HepG2 (cell line): Measurements from ENCODE around the gene BMPR2. TPM values are rescaled to one million over a fixed set of nuclear protein-coding genes. Genes with fewer than 3 reads are reported as not detected.

Source experiments
- ATAC-seq: fragments of 200-7000 bp; cut with Tn5 transposase; 3 replicates; pipeline ENCODE4 v1.9.1; 2020; ENCODE audit warnings: mild to moderate bottlenecking, moderate library complexity
- BruUV-seq: library from RNA; stranded (reverse); fragments of 400-500 nt; replicated peaks from 2 replicates; lab custom pipeline; 2021; lab: Mats Ljungman, UMichigan
- CTCF ChIA-PET: fragments of 300-600 bp; formaldehyde crosslinking; extraction: SDS; loops from one replicate; lab custom pipeline; 2021; ENCODE audit warnings: low total read pairs, inconsistent platforms, low intra/inter-chr PET ratio; lab: Yijun Ruan, JAX
- POLR2A ChIA-PET: fragments of 350-600 bp; sonication (Branson Sonifier 250); formaldehyde crosslinking; loops from one replicate; lab custom pipeline; 2020; ENCODE audit warnings: antibody characterized with exemption, inconsistent platforms; lab: Yijun Ruan, JAX
- DNase-seq: peaks from one replicate; pipeline ENCODE4 v3.0.0-alpha.2; 2015; ENCODE audit warnings: low spot score
- FAIRE-seq: peaks from 3 replicates; lab custom pipeline; 2011; peaks lifted over from hg19 to GRCh38; lab: Jason Lieb, UNC
- H2AFZ ChIP-seq: one replicate; pipeline ENCODE4 v1.6.1; 2011; ENCODE audit warnings: low read length, inconsistent platforms
- H3K27ac ChIP-seq: fragments of 300-600 bp; 3 replicates; pipeline ENCODE4 v1.8.0; 2011; ENCODE audit warnings: mixed run types, mild to moderate bottlenecking, mixed read lengths, low read length, inconsistent platforms; ENCODE audit not compliant: insufficient read depth; ENCODE audit errors: extremely low read length
- H3K27me3 ChIP-seq, 2 experiments: fragments of 200-600 bp in 1 of 2; 2 replicates in 1 of 2; 3 replicates in 1 of 2; pipeline versions ENCODE4 v1.6.0 to v1.8.0; 2011; ENCODE audit warnings: low read length in 2 of 2, mild to moderate bottlenecking in 2 of 2, moderate library complexity in 2 of 2, inconsistent platforms in 1 of 2; ENCODE audit not compliant: insufficient read depth in 2 of 2, control insufficient read depth in 1 of 2
- H3K36me3 ChIP-seq, 2 experiments: fragments of 200-600 bp in 1 of 2; replicated peaks in 1 of 2; 2 replicates in 1 of 2; 3 replicates in 1 of 2; pipeline versions ENCODE4 v1.5.1 to v1.8.0; 2011; ENCODE audit warnings: low read length in 2 of 2, inconsistent platforms in 1 of 2; ENCODE audit not compliant: insufficient read depth in 2 of 2, control insufficient read depth in 1 of 2
- H3K4me1 ChIP-seq: 2 replicates; pipeline ENCODE4 v1.5.1; 2012; ENCODE audit warnings: low read length, inconsistent platforms; ENCODE audit not compliant: insufficient read depth
- H3K4me2 ChIP-seq: 2 replicates; pipeline ENCODE4 v1.6.0; 2011; ENCODE audit warnings: low read depth, low read length, inconsistent platforms
- H3K4me3 ChIP-seq, 3 experiments: fragments of 200-600 bp in 1 of 3; sonication (generic), shearing (Covaris generic) in 1 of 3; replicated peaks in 1 of 3; 2 replicates each; pipeline ENCODE4 v1.5.1; 2011 to 2016; ENCODE audit warnings: low read length in 3 of 3, inconsistent platforms in 2 of 3, low read depth in 2 of 3, mild to moderate bottlenecking in 2 of 3, control low read depth in 1 of 3, mixed read lengths in 1 of 3; ENCODE audit not compliant: insufficient read depth in 1 of 3
- H3K79me2 ChIP-seq: one replicate; pipeline ENCODE4 v1.6.1; 2011; ENCODE audit warnings: low read length, inconsistent platforms; ENCODE audit not compliant: insufficient read depth
- H3K9ac ChIP-seq: 2 replicates; pipeline ENCODE4 v1.6.0; 2011; ENCODE audit warnings: mild to moderate bottlenecking, low read depth, low read length, inconsistent platforms; ENCODE audit not compliant: insufficient read depth
- H3K9me3 ChIP-seq: 2 replicates; pipeline ENCODE4 v1.5.1; 2012; ENCODE audit warnings: mild to moderate bottlenecking, low read length
- H4K20me1 ChIP-seq: 2 replicates; pipeline ENCODE4 v1.6.0; 2011; ENCODE audit warnings: inconsistent platforms, mild to moderate bottlenecking, low read length, moderate library complexity; ENCODE audit not compliant: insufficient read depth
- AGO1 ChIP-seq: fragments of 200-400 bp; formaldehyde crosslinking; IDR thresholded peaks from 2 replicates; pipeline ENCODE4 v1.6.1; 2017; ENCODE audit warnings: mild to moderate bottlenecking, low read depth, low read length, moderate library complexity; ENCODE audit not compliant: poor library complexity, severe bottlenecking
- CHCHD3 ChIP-seq: sonication (generic); formaldehyde crosslinking; IDR thresholded peaks from 2 replicates; pipeline ENCODE4 v1.8.0; 2022; ENCODE audit warnings: mild to moderate bottlenecking, missing genetic modification reagents, moderate library complexity
- HNRNPL ChIP-seq: fragments of 200-400 bp; formaldehyde crosslinking; IDR thresholded peaks from 2 replicates; pipeline ENCODE4 v1.6.1; 2017; ENCODE audit warnings: mild to moderate bottlenecking, low read depth, low read length
- KLF11 ChIP-seq: IDR thresholded peaks from 2 replicates; pipeline ENCODE4 v1.6.1; 2016; ENCODE audit warnings: missing compliant biosample characterization
- MAFG ChIP-seq: sonication (generic); formaldehyde crosslinking; IDR thresholded peaks from 2 replicates; pipeline ENCODE4 v1.5.1; 2020; ENCODE audit warnings: mild to moderate bottlenecking, missing genetic modification reagents
- MTA3 ChIP-seq: sonication (generic); formaldehyde crosslinking; IDR thresholded peaks from 2 replicates; pipeline ENCODE4 v1.4.0; 2020; ENCODE audit warnings: missing genetic modification reagents
- NCOA5 ChIP-seq: sonication (generic); formaldehyde crosslinking; IDR thresholded peaks from 2 replicates; pipeline ENCODE4 v1.4.0; 2020; ENCODE audit warnings: missing genetic modification reagents
- NFYB ChIP-seq: sonication (generic); formaldehyde crosslinking; IDR thresholded peaks from 2 replicates; pipeline ENCODE4 v1.4.0; 2020; ENCODE audit warnings: missing genetic modification reagents
- PHF5A ChIP-seq: IDR thresholded peaks from one replicate; pipeline ENCODE4 v1.6.1; 2018; ENCODE audit warnings: low read depth, missing genetic modification reagents; ENCODE audit not compliant: unreplicated experiment
- SMAD1 ChIP-seq: sonication (generic); formaldehyde crosslinking; IDR thresholded peaks from 2 replicates; pipeline ENCODE4 v1.4.0; 2020; ENCODE audit warnings: missing genetic modification reagents, low read depth, mild to moderate bottlenecking, borderline replicate concordance
- SOX5 ChIP-seq: IDR thresholded peaks from 2 replicates; pipeline ENCODE4 v1.6.1; 2016; ENCODE audit warnings: borderline replicate concordance
- ZNF350 ChIP-seq: sonication (generic); formaldehyde crosslinking; IDR thresholded peaks from 2 replicates; pipeline ENCODE4 v1.4.0; 2020; ENCODE audit warnings: mild to moderate bottlenecking, low read depth, missing genetic modification reagents, borderline replicate concordance
- ZNF564 ChIP-seq: sonication (generic); formaldehyde crosslinking; IDR thresholded peaks from 2 replicates; pipeline ENCODE4 v1.8.1; 2023; ENCODE audit warnings: mild to moderate bottlenecking, missing genetic modification reagents
- ZSCAN25 ChIP-seq: sonication (generic); formaldehyde crosslinking; IDR thresholded peaks from 2 replicates; pipeline ENCODE4 v1.8.0; 2022; ENCODE audit warnings: mild to moderate bottlenecking, missing genetic modification reagents
- in situ Hi-C: cut with HindIII; loops from 2 replicates; pipeline ENCODE4 v1.10.0; 2017; ENCODE audit warnings: low pct_unique_long_range_greater_than_20kb; ENCODE audit not compliant: extremely low pct_ligation_motif_present
- intact Hi-C: fragments of 100-400 bp; cut with micrococcal nuclease; formaldehyde crosslinking; loops from one replicate; pipeline ENCODE4 v1.10.0; 2022; ENCODE audit not compliant: unreplicated experiment
- polyA plus RNA-seq, 8 experiments: library from polyadenylated mRNA; depleted of rRNA in 3 of 8; stranded (reverse) in 7 of 8; unstranded in 1 of 8; fragments of >200 nt; fragmentation: Illumina TruSeq in 4 of 8; extraction: Trizol in 4 of 8; gene quantifications; 2 replicates each; pipeline versions ENCODE4 v1.2.1 to v1.2.3, GENCODE V29; 2011 to 2016; ENCODE audit warnings: low read depth in 4 of 8, missing spikeins in 1 of 8, mixed read lengths in 1 of 8; ENCODE audit not compliant: insufficient read depth in 1 of 8
- total RNA-seq, 5 experiments: library from RNA; depleted of rRNA; stranded (reverse); fragments of >200 nt; fragmentation: Illumina TruSeq; extraction: Trizol; gene quantifications; 2 replicates each; pipeline ENCODE4 v1.2.3, GENCODE V29; 2016; ENCODE audit warnings: low read depth in 1 of 5
- TF ChIP-seq, protein P1 (sequence below): IDR thresholded peaks from 2 replicates; pipeline ENCODE4 v1.6.1; 2016; ENCODE audit warnings: missing compliant biosample characterization, missing genetic modification reagents, borderline replicate concordance
- TF ChIP-seq, protein P2 (sequence below): sonication (generic); formaldehyde crosslinking; IDR thresholded peaks from 2 replicates; pipeline ENCODE4 v1.4.0; 2020; ENCODE audit warnings: missing genetic modification reagents, borderline replicate concordance
- TF ChIP-seq, protein P3 (sequence below): IDR thresholded peaks from 2 replicates; pipeline ENCODE4 v1.6.1; 2016; ENCODE audit warnings: low read depth, control low read depth
- TF ChIP-seq, protein P4 (sequence below): sonication (generic); formaldehyde crosslinking; IDR thresholded peaks from 2 replicates; pipeline ENCODE4 v1.4.0; 2020; ENCODE audit warnings: missing genetic modification reagents

Gene BMPR2
- total and polyA plus RNA-seq, 2 of the 13 experiments (the other 11 are each of a cell fraction or from before 2014, with no cell fraction given): 5.5 to 10.3 TPM

DNA sequence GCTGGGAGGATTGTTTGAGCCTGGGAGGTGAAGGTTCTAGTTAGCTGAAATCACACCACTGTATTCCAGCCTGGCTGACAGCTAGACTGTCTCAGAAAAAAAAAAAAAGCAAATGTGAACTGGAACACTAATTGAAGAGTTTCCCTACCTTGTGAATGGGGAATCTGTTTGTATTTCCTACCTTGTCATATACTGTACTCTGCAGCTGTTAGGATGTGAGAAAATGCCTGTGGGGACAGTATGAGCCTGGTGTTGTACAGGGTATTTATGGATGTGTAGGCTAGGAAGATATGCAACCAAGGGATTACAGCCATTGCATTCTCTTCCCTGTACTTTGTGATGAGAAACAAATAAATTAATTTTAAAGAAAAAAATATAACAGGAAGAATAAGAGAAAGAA is 145.3 kb downstream of the BMPR2 start:
- no peaks in the 10 kb centered on the region for H3K27me3 ChIP-seq
- TF ChIP-seq, protein P1, sequence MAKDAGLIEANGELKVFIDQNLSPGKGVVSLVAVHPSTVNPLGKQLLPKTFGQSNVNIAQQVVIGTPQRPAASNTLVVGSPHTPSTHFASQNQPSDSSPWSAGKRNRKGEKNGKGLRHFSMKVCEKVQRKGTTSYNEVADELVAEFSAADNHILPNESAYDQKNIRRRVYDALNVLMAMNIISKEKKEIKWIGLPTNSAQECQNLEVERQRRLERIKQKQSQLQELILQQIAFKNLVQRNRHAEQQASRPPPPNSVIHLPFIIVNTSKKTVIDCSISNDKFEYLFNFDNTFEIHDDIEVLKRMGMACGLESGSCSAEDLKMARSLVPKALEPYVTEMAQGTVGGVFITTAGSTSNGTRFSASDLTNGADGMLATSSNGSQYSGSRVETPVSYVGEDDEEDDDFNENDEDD (CRISPR knock-in tag): no peak
- TF ChIP-seq ZNF350 (CRISPR knock-in tag): no peak
- no peak for TF ChIP-seq AGO1
- TF ChIP-seq NFYB (CRISPR knock-in tag): no peak
- no peak for TF ChIP-seq CHCHD3 (CRISPR knock-in tag)
- no peak for TF ChIP-seq HNRNPL
- TF ChIP-seq SMAD1: no peak
- no peak for TF ChIP-seq KLF11 (CRISPR knock-in tag)
- TF ChIP-seq, protein P2, sequence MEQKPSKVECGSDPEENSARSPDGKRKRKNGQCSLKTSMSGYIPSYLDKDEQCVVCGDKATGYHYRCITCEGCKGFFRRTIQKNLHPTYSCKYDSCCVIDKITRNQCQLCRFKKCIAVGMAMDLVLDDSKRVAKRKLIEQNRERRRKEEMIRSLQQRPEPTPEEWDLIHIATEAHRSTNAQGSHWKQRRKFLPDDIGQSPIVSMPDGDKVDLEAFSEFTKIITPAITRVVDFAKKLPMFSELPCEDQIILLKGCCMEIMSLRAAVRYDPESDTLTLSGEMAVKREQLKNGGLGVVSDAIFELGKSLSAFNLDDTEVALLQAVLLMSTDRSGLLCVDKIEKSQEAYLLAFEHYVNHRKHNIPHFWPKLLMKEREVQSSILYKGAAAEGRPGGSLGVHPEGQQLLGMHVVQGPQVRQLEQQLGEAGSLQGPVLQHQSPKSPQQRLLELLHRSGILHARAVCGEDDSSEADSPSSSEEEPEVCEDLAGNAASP (CRISPR knock-in tag): no peak
- TF ChIP-seq PHF5A (CRISPR knock-in tag): no peak
- TF ChIP-seq ZNF564 (CRISPR knock-in tag): no peak
- TF ChIP-seq NCOA5: no peak
- TF ChIP-seq MTA3 (CRISPR knock-in tag): no peak
- TF ChIP-seq, protein P3, sequence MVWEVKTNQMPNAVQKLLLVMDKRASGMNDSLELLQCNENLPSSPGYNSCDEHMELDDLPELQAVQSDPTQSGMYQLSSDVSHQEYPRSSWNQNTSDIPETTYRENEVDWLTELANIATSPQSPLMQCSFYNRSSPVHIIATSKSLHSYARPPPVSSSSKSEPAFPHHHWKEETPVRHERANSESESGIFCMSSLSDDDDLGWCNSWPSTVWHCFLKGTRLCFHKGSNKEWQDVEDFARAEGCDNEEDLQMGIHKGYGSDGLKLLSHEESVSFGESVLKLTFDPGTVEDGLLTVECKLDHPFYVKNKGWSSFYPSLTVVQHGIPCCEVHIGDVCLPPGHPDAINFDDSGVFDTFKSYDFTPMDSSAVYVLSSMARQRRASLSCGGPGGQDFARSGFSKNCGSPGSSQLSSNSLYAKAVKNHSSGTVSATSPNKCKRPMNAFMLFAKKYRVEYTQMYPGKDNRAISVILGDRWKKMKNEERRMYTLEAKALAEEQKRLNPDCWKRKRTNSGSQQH (CRISPR knock-in tag): no peak
- TF ChIP-seq, protein P4, sequence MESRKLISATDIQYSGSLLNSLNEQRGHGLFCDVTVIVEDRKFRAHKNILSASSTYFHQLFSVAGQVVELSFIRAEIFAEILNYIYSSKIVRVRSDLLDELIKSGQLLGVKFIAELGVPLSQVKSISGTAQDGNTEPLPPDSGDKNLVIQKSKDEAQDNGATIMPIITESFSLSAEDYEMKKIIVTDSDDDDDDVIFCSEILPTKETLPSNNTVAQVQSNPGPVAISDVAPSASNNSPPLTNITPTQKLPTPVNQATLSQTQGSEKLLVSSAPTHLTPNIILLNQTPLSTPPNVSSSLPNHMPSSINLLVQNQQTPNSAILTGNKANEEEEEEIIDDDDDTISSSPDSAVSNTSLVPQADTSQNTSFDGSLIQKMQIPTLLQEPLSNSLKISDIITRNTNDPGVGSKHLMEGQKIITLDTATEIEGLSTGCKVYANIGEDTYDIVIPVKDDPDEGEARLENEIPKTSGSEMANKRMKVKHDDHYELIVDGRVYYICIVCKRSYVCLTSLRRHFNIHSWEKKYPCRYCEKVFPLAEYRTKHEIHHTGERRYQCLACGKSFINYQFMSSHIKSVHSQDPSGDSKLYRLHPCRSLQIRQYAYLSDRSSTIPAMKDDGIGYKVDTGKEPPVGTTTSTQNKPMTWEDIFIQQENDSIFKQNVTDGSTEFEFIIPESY (CRISPR knock-in tag): no peak
- TF ChIP-seq MAFG: no peak
- no peak for TF ChIP-seq ZSCAN25 (CRISPR knock-in tag)
- no peak for TF ChIP-seq SOX5 (CRISPR knock-in tag)

More for the DNA sequence above, 145.3 kb downstream of the BMPR2 start:
- no peak overlapping the region for H3K9ac ChIP-seq
- BruUV-seq: no TSS peak
- no peaks in the 10 kb centered on the region for H3K9me3 ChIP-seq
- H3K4me1 ChIP-seq: no peaks in the 10 kb centered on the region
- no peak overlapping the region for H3K4me2 ChIP-seq
- H2AFZ ChIP-seq: no peak overlapping the region
- POLR2A ChIA-PET: no interaction called here
- no peak for DNase-seq
- intact Hi-C loops (no loop called here), in situ Hi-C loops (no loop called here)
- no peaks in the 10 kb centered on the region for H4K20me1 ChIP-seq
- H3K4me3 ChIP-seq: no peak overlapping the region
- no peaks in the 10 kb centered on the region for H3K79me2 ChIP-seq
- H3K27ac ChIP-seq: no peak overlapping the region
- CTCF ChIA-PET: no interaction called here
- no peak for FAIRE-seq
- no peak for ATAC-seq
- H3K36me3 ChIP-seq: peaks cover 12 to 19% of the 10 kb centered on the region in 2 experiments
